Measurements from ENCODE around the gene COQ8A.

GRCh38 chr1:226973371-226973897 lies 33.3 kb downstream of the COQ8A start:
- TF ChIP-seq CTCF (IDR thresholded peaks at IDR 0.05; ENCODE audit: insufficient read depth, low read length) = no peak
- TF ChIP-seq REST (IDR thresholded peaks at IDR 0.05; ENCODE audit: insufficient replicate concordance, low read depth) = no peak
- TF ChIP-seq POLR2AphosphoS5 (IDR thresholded peaks at IDR 0.05; ENCODE audit: low read depth) = no peak
- no peak for TF ChIP-seq SPI1 (IDR thresholded peaks at IDR 0.05; ENCODE audit: borderline replicate concordance, low read depth)
- no peak for TF ChIP-seq GABPA (IDR thresholded peaks at IDR 0.05; ENCODE audit: low read depth)
